ENCODE measurements around the gene RAE1. TPM values are rescaled to one million over a fixed set of nuclear protein-coding genes. Genes with fewer than 3 reads are reported as not detected.

Gene RAE1
- total RNA-seq, 4 donors from 2014 or later = 15.8 to 35.8 (median 20.6) TPM

- intact Hi-C loops (cut with DNase I; ENCODE audit: low total_unique reads) = no loop called here
- Histone ChIP-seq H3K9me3 (no peaks in the 10 kb centered on the region), H3K4me1 (peaks cover 40 to 100% of the 10 kb centered on the region in 2 donors), H3K27me3 (no peaks in the 10 kb centered on the region), H3K36me3 (peaks cover 0 to 30% of the 10 kb centered on the region in 2 donors), H3K27ac (peak overlapping the region; percentile 31 to 99 (median 98)), H3K4me3 (no peak overlapping the region)
- TF ChIP-seq CTCF (IDR thresholded peaks at IDR 0.05 in 4 of 5, conservative IDR thresholded peaks at IDR 0.05 in 1 of 5) (no peak), POLR2A (IDR thresholded peaks at IDR 0.05) (no peak)
- no peak for ATAC-seq
- no peak for DNase-seq
- in situ Hi-C loops (cut with MboI; ENCODE audit: low sequenced_read_pairs in 4 of 4) = no loop called here
Measured at GRCh38 chr20:57404006-57404405, 53.0 kb downstream of the RAE1 start.

GRCh38 chr20:57404419-57405072 is 53.5 kb downstream of the RAE1 start:
- TF ChIP-seq CTCF (IDR thresholded peaks at IDR 0.05 in 4 of 5, conservative IDR thresholded peaks at IDR 0.05 in 1 of 5) (no peak), POLR2A (IDR thresholded peaks at IDR 0.05) (no peak)
- Histone ChIP-seq H3K27ac (peak overlapping the region; percentile 31 to 99 (median 98)), H3K9me3 (no peaks in the 10 kb centered on the region), H3K36me3 (peaks cover 0 to 30% of the 10 kb centered on the region in 2 donors), H3K4me3 (no peak overlapping the region), H3K27me3 (no peaks in the 10 kb centered on the region), H3K4me1 (peaks cover 38 to 99% of the 10 kb centered on the region in 2 donors)
- in situ Hi-C loops (cut with MboI; ENCODE audit: low sequenced_read_pairs in 4 of 4) = no loop called here
- intact Hi-C loops (cut with DNase I; ENCODE audit: low total_unique reads) = no loop called here
- DNase-seq = no peak
- ATAC-seq = no peak

- peaks cover 29 to 91% of the 10 kb centered on the region in 2 donors for H3K4me1 ChIP-seq
- intact Hi-C loops (cut with DNase I; ENCODE audit: low total_unique reads) = no loop called here
- in situ Hi-C loops (cut with MboI; ENCODE audit: low sequenced_read_pairs in 4 of 4) = no loop called here
- H3K27me3 ChIP-seq = no peaks in the 10 kb centered on the region
- DNase-seq (no peak), ATAC-seq (no peak)
- H3K27ac ChIP-seq = peak overlapping the region; percentile 82 to 99 (median 98)
- H3K36me3 ChIP-seq = peaks cover 0 to 30% of the 10 kb centered on the region in 2 donors
- H3K4me3 ChIP-seq = no peak overlapping the region
- TF ChIP-seq CTCF (IDR thresholded peaks at IDR 0.05 in 4 of 5, conservative IDR thresholded peaks at IDR 0.05 in 1 of 5) (no peak), POLR2A (IDR thresholded peaks at IDR 0.05) (no peak)
- no peaks in the 10 kb centered on the region for H3K9me3 ChIP-seq
Measured at GRCh38 chr20:57405236-57406016, 54.4 kb downstream of the RAE1 start.

GRCh38 chr20:57407541-57407956 is 56.5 kb downstream of the RAE1 start:
- intact Hi-C loops (cut with DNase I; ENCODE audit: low total_unique reads) = loop anchor here (1.0 kb wide), 1 partner anchor 26 kb away; no protein-coding TSS in a partner anchor
- ATAC-seq = no peak

More at GRCh38 chr20:57407541-57407956, 56.5 kb downstream of the RAE1 start:
- H3K4me3 ChIP-seq = no peak overlapping the region
- H3K36me3 ChIP-seq = peaks cover 0 to 30% of the 10 kb centered on the region in 2 donors
- no peak for DNase-seq
- H3K27me3 ChIP-seq = no peaks in the 10 kb centered on the region
- no peaks in the 10 kb centered on the region for H3K9me3 ChIP-seq
- peak overlapping the region; percentile 82 to 99 (median 98) for H3K27ac ChIP-seq
- no peak for TF ChIP-seq POLR2A (IDR thresholded peaks at IDR 0.05)
- no peak for TF ChIP-seq CTCF (IDR thresholded peaks at IDR 0.05 in 4 of 5, conservative IDR thresholded peaks at IDR 0.05 in 1 of 5)
- peaks cover 22 to 78% of the 10 kb centered on the region in 2 donors for H3K4me1 ChIP-seq
- in situ Hi-C loops (cut with MboI; ENCODE audit: low sequenced_read_pairs in 4 of 4) = no loop called here
